Neural cell (in vitro differentiated cells): ENCODE results near the gene MAMDC4.

Experiments used
- EZH2 ChIP-seq: fragments of 200-600, 300-800 bp; shearing (Covaris generic), sonication (generic); IDR thresholded peaks from 2 replicates; pipeline ENCODE4 v1.6.1; 2014; ENCODE audit warnings: antibody characterized with exemption, low read length, borderline replicate concordance, mild to moderate bottlenecking; ENCODE audit not compliant: insufficient read depth, poor library complexity, severe bottlenecking
- POLR2AphosphoS5 ChIP-seq: IDR thresholded peaks from 2 replicates; pipeline ENCODE4 v1.6.1; 2012
- TF ChIP-seq, protein P1 (sequence below): fragments of 450-650 bp; IDR thresholded peaks from 2 replicates; pipeline ENCODE4 v1.5.1; 2014; ENCODE audit warnings: antibody characterized with exemption, mild to moderate bottlenecking, moderate library complexity; ENCODE audit not compliant: poor library complexity, severe bottlenecking

DNA sequence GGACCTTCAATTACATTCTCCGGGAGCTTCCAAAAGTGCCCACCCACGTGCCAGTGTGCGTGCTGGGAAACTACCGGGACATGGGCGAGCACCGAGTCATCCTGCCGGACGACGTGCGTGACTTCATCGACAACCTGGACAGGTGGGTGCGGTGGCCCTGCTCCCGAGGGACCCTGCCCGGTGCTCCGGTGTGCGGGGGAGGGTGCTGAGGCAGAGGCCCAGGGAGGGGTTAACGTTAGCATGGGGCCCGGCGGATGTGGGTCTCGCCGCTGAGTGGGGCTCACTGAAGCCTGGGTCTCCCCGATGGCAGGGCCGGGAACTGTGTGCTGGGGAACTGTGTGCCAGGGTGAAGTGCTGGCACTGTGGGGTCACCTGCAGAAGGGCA is 20.4 kb upstream of the MAMDC4 start:
- TF ChIP-seq, protein P1, sequence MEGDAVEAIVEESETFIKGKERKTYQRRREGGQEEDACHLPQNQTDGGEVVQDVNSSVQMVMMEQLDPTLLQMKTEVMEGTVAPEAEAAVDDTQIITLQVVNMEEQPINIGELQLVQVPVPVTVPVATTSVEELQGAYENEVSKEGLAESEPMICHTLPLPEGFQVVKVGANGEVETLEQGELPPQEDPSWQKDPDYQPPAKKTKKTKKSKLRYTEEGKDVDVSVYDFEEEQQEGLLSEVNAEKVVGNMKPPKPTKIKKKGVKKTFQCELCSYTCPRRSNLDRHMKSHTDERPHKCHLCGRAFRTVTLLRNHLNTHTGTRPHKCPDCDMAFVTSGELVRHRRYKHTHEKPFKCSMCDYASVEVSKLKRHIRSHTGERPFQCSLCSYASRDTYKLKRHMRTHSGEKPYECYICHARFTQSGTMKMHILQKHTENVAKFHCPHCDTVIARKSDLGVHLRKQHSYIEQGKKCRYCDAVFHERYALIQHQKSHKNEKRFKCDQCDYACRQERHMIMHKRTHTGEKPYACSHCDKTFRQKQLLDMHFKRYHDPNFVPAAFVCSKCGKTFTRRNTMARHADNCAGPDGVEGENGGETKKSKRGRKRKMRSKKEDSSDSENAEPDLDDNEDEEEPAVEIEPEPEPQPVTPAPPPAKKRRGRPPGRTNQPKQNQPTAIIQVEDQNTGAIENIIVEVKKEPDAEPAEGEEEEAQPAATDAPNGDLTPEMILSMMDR = no peak
- TF ChIP-seq POLR2AphosphoS5 (no peak), EZH2 (no peak)
